GM21367 (cell line): ENCODE results near the gene FAM120B.

Experiments
- ATAC-seq: cut with Tn5 transposase; IDR thresholded peaks from one replicate; pipeline ENCODE4 v1.9.1; 2021; ENCODE audit not compliant: unreplicated experiment

FAM120B gene

GRCh38 chr6:170272341-170273065, 34.1 kb upstream of the FAM120B start:
- no peak for ATAC-seq

GRCh38 chr6:170273191-170273590, 33.4 kb upstream of the FAM120B start:
- ATAC-seq: no peak

GRCh38 chr6:170273681-170274080, 32.9 kb upstream of the FAM120B start:
- ATAC-seq: no peak

GRCh38 chr6:170274713-170275560, 31.6 kb upstream of the FAM120B start:
- no peak for ATAC-seq

- no peak for ATAC-seq
These were observed 30.0 kb upstream of the FAM120B start for GRCh38 chr6:170276369-170277057.

- ATAC-seq: no peak
These were observed 28.4 kb upstream of the FAM120B start for GRCh38 chr6:170277893-170278742.

GRCh38 chr6:170278743-170279094, 27.8 kb upstream of the FAM120B start:
- ATAC-seq: no peak

- no peak for ATAC-seq
These were observed 27.1 kb upstream of the FAM120B start for GRCh38 chr6:170279426-170279825.

GRCh38 chr6:170279977-170280688, 26.4 kb upstream of the FAM120B start:
- ATAC-seq: no peak

GRCh38 chr6:170280689-170281045, 25.9 kb upstream of the FAM120B start:
- no peak for ATAC-seq

GRCh38 chr6:170281331-170282292, 24.9 kb upstream of the FAM120B start:
- no peak for ATAC-seq

GRCh38 chr6:170282512-170283158, 23.9 kb upstream of the FAM120B start:
- ATAC-seq: no peak

GRCh38 chr6:170283212-170284081, 23.1 kb upstream of the FAM120B start:
- no peak for ATAC-seq

- no peak for ATAC-seq
These were observed 22.3 kb upstream of the FAM120B start for GRCh38 chr6:170284126-170284773.

GRCh38 chr6:170284866-170285469, 21.6 kb upstream of the FAM120B start:
- ATAC-seq: no peak

GRCh38 chr6:170285482-170285881, 21.1 kb upstream of the FAM120B start:
- no peak for ATAC-seq
